ENCODE results near the gene ENTPD2. TPM values are rescaled to one million over a fixed set of nuclear protein-coding genes. Genes with fewer than 3 reads are reported as not detected.
"Not testable (repeated sequence)": the region's sequence is repeated elsewhere in the genome, so short reads cannot be mapped to it uniquely, and the experiment has no call there.

Gene ENTPD2
- total and polyA plus RNA-seq, 2 donors (not counting 3 experiments of a cell fraction or from before 2014, with no cell fraction given): not detected

- no peaks in the 10 kb centered on the region for H3K79me2 ChIP-seq (ENCODE audit: control insufficient read depth, insufficient read depth, low read length)
- no peak for DNase-seq (ENCODE audit: low read depth, low spot score)
- CTCF ChIA-PET: no interaction called here
- no peak overlapping the region for H3K4me2 ChIP-seq (ENCODE audit: insufficient read depth, low read length)
- H3K36me3 ChIP-seq (ENCODE audit: control insufficient read depth in 2 of 2, extremely low read depth in 1 of 2, insufficient read depth in 2 of 2, low read length in 2 of 2): no peaks in the 10 kb centered on the region
- H3K27me3 ChIP-seq (ENCODE audit: control insufficient read depth in 2 of 2, insufficient read depth in 2 of 2, low read length in 2 of 2): no peaks in the 10 kb centered on the region
- H3K9me3 ChIP-seq (replicated peaks; ENCODE audit: control insufficient read depth, insufficient read depth, low read length): no peaks in the 10 kb centered on the region
- H3K9me1 ChIP-seq (replicated peaks; ENCODE audit: control insufficient read depth, extremely low read depth, insufficient read depth, low read length): no peaks in the 10 kb centered on the region
- no peak for TF ChIP-seq MAX (IDR thresholded peaks at IDR 0.05; ENCODE audit: insufficient read depth, insufficient read length)
- no peak for TF ChIP-seq POLR2A (IDR thresholded peaks at IDR 0.05; ENCODE audit: low read depth, low read length)
- intact Hi-C loops (cut with micrococcal nuclease) (no loop called here), dilution Hi-C loops (cut with MboI; ENCODE audit: extremely low pct_ligation_motif_present, low sequenced_read_pairs) (no loop called here)
- BruUV-seq (replicated peaks): no TSS peak
- no peaks in the 10 kb centered on the region for H4K20me1 ChIP-seq (replicated peaks; ENCODE audit: control insufficient read depth, extremely low read depth, insufficient read depth, low read length)
- H3K9ac ChIP-seq (replicated peaks; ENCODE audit: extremely low read depth, insufficient read depth, low read length): no peak overlapping the region
- no peak for FAIRE-seq
- no peaks in the 10 kb centered on the region for H3K4me1 ChIP-seq (ENCODE audit: control insufficient read depth, extremely low read depth, insufficient read depth, low read length)
- no peak overlapping the region for H3K27ac ChIP-seq (ENCODE audit: insufficient read depth, low read depth, low read length)
- POLR2A ChIA-PET: no interaction called here
- no peak overlapping the region for H2AFZ ChIP-seq (ENCODE audit: low read depth, low read length)
- H3K4me3 ChIP-seq (replicated peaks in 1 of 3; ENCODE audit: insufficient read depth in 1 of 3, low read depth in 1 of 3, low read length in 3 of 3): no peak overlapping the region
Measured at GRCh38 chr9:137006116-137007003, 47.5 kb downstream of the ENTPD2 start.

GRCh38 chr9:137004285-137004684 lies 49.6 kb downstream of the ENTPD2 start:
- H2AFZ ChIP-seq (ENCODE audit: low read depth, low read length); H3K36me3 ChIP-seq (ENCODE audit: control insufficient read depth in 2 of 2, extremely low read depth in 1 of 2, insufficient read depth in 2 of 2, low read length in 2 of 2); DNase-seq (ENCODE audit: low read depth, low spot score); H3K9me3 ChIP-seq (replicated peaks; ENCODE audit: control insufficient read depth, insufficient read depth, low read length); H3K4me1 ChIP-seq (ENCODE audit: control insufficient read depth, extremely low read depth, insufficient read depth, low read length); H3K27ac ChIP-seq (ENCODE audit: insufficient read depth, low read depth, low read length); H3K9ac ChIP-seq (replicated peaks; ENCODE audit: extremely low read depth, insufficient read depth, low read length); H3K4me2 ChIP-seq (ENCODE audit: insufficient read depth, low read length); H3K27me3 ChIP-seq (ENCODE audit: control insufficient read depth in 2 of 2, insufficient read depth in 2 of 2, low read length in 2 of 2); dilution Hi-C loops (cut with MboI; ENCODE audit: extremely low pct_ligation_motif_present, low sequenced_read_pairs); H3K4me3 ChIP-seq (replicated peaks in 1 of 3; ENCODE audit: insufficient read depth in 1 of 3, low read depth in 1 of 3, low read length in 3 of 3); intact Hi-C loops (cut with micrococcal nuclease); BruUV-seq (replicated peaks); H3K9me1 ChIP-seq (replicated peaks; ENCODE audit: control insufficient read depth, extremely low read depth, insufficient read depth, low read length); POLR2A ChIA-PET; H4K20me1 ChIP-seq (replicated peaks; ENCODE audit: control insufficient read depth, extremely low read depth, insufficient read depth, low read length); FAIRE-seq; H3K79me2 ChIP-seq (ENCODE audit: control insufficient read depth, insufficient read depth, low read length): not testable (repeated sequence)
- peak; percentile 7 to 27 for TF ChIP-seq CTCF (IDR thresholded peaks at IDR 0.05; ENCODE audit: extremely low read depth in 1 of 2, insufficient read depth in 1 of 2, low read depth in 1 of 2, low read length in 2 of 2)
- CTCF ChIA-PET: interaction anchor here (1.6 kb wide), 1 partner anchor 25 kb away, joined by 6 read pairs; no protein-coding TSS in a partner anchor
